OCI-LY3 (cell line): ENCODE data around the gene HBD.

Source experiments
- CTCF ChIP-seq: fragments of 200-600, 300-600 bp; sonication (generic); IDR thresholded peaks from 2 replicates; pipeline ENCODE4 v1.5.1; 2014; ENCODE audit warnings: antibody characterized with exemption, low read length, low read depth
- EZH2phosphoT487 ChIP-seq: fragments of 200-600 bp; shearing (Covaris generic); IDR thresholded peaks from 2 replicates; pipeline ENCODE4 v1.6.1; 2018; ENCODE audit warnings: antibody characterized with exemption, mixed run types, low read depth

- TF ChIP-seq CTCF (no peak), EZH2phosphoT487 (no peak)
Measured at GRCh38 chr11:5210376-5210885, 23.9 kb downstream of the HBD start.
